HepG2 (cell line): ENCODE results near the gene EFNA4. TPM values are rescaled to one million over a fixed set of nuclear protein-coding genes. Genes with fewer than 3 reads are reported as not detected.
A peak's percentile ranks its signal among the peaks of the same experiment; 100 is the strongest.

ENCODE experiments used
- ATAC-seq: fragments of 200-7000 bp; cut with Tn5 transposase; 3 replicates; pipeline ENCODE4 v1.9.1; 2020; ENCODE audit warnings: mild to moderate bottlenecking, moderate library complexity
- BruUV-seq: library from RNA; stranded (reverse); fragments of 400-500 nt; replicated peaks from 2 replicates; lab custom pipeline; 2021; lab: Mats Ljungman, UMichigan
- CTCF ChIA-PET: fragments of 300-600 bp; formaldehyde crosslinking; extraction: SDS; loops from one replicate; lab custom pipeline; 2021; ENCODE audit warnings: low total read pairs, inconsistent platforms, low intra/inter-chr PET ratio; lab: Yijun Ruan, JAX
- POLR2A ChIA-PET: fragments of 350-600 bp; sonication (Branson Sonifier 250); formaldehyde crosslinking; loops from one replicate; lab custom pipeline; 2020; ENCODE audit warnings: antibody characterized with exemption, inconsistent platforms; lab: Yijun Ruan, JAX
- DNase-seq: peaks from one replicate; pipeline ENCODE4 v3.0.0-alpha.2; 2015; ENCODE audit warnings: low spot score
- FAIRE-seq: peaks from 3 replicates; lab custom pipeline; 2011; peaks lifted over from hg19 to GRCh38; lab: Jason Lieb, UNC
- H2AFZ ChIP-seq: one replicate; pipeline ENCODE4 v1.6.1; 2011; ENCODE audit warnings: low read length, inconsistent platforms
- H3K27ac ChIP-seq: fragments of 300-600 bp; 3 replicates; pipeline ENCODE4 v1.8.0; 2011; ENCODE audit warnings: mixed run types, mild to moderate bottlenecking, mixed read lengths, low read length, inconsistent platforms; ENCODE audit not compliant: insufficient read depth; ENCODE audit errors: extremely low read length
- H3K27me3 ChIP-seq, 2 experiments: fragments of 200-600 bp in 1 of 2; 2 replicates in 1 of 2; 3 replicates in 1 of 2; pipeline versions ENCODE4 v1.6.0 to v1.8.0; 2011; ENCODE audit warnings: low read length in 2 of 2, mild to moderate bottlenecking in 2 of 2, moderate library complexity in 2 of 2, inconsistent platforms in 1 of 2; ENCODE audit not compliant: insufficient read depth in 2 of 2, control insufficient read depth in 1 of 2
- H3K36me3 ChIP-seq, 2 experiments: fragments of 200-600 bp in 1 of 2; replicated peaks in 1 of 2; 2 replicates in 1 of 2; 3 replicates in 1 of 2; pipeline versions ENCODE4 v1.5.1 to v1.8.0; 2011; ENCODE audit warnings: low read length in 2 of 2, inconsistent platforms in 1 of 2; ENCODE audit not compliant: insufficient read depth in 2 of 2, control insufficient read depth in 1 of 2
- H3K4me1 ChIP-seq: 2 replicates; pipeline ENCODE4 v1.5.1; 2012; ENCODE audit warnings: low read length, inconsistent platforms; ENCODE audit not compliant: insufficient read depth
- H3K4me2 ChIP-seq: 2 replicates; pipeline ENCODE4 v1.6.0; 2011; ENCODE audit warnings: low read depth, low read length, inconsistent platforms
- H3K4me3 ChIP-seq, 3 experiments: fragments of 200-600 bp in 1 of 3; sonication (generic), shearing (Covaris generic) in 1 of 3; replicated peaks in 1 of 3; 2 replicates each; pipeline ENCODE4 v1.5.1; 2011 to 2016; ENCODE audit warnings: low read length in 3 of 3, inconsistent platforms in 2 of 3, low read depth in 2 of 3, mild to moderate bottlenecking in 2 of 3, control low read depth in 1 of 3, mixed read lengths in 1 of 3; ENCODE audit not compliant: insufficient read depth in 1 of 3
- H3K79me2 ChIP-seq: one replicate; pipeline ENCODE4 v1.6.1; 2011; ENCODE audit warnings: low read length, inconsistent platforms; ENCODE audit not compliant: insufficient read depth
- H3K9ac ChIP-seq: 2 replicates; pipeline ENCODE4 v1.6.0; 2011; ENCODE audit warnings: mild to moderate bottlenecking, low read depth, low read length, inconsistent platforms; ENCODE audit not compliant: insufficient read depth
- H3K9me3 ChIP-seq: 2 replicates; pipeline ENCODE4 v1.5.1; 2012; ENCODE audit warnings: mild to moderate bottlenecking, low read length
- H4K20me1 ChIP-seq: 2 replicates; pipeline ENCODE4 v1.6.0; 2011; ENCODE audit warnings: inconsistent platforms, mild to moderate bottlenecking, low read length, moderate library complexity; ENCODE audit not compliant: insufficient read depth
- ARNTL ChIP-seq: sonication (generic); formaldehyde crosslinking; IDR thresholded peaks from 2 replicates; pipeline ENCODE4 v1.4.0; 2020; ENCODE audit warnings: mild to moderate bottlenecking, missing genetic modification reagents
- EEA1 ChIP-seq: sonication (generic); formaldehyde crosslinking; IDR thresholded peaks from 2 replicates; pipeline ENCODE4 v1.5.1; 2020; ENCODE audit warnings: mild to moderate bottlenecking, missing genetic modification reagents, borderline replicate concordance
- GABPA ChIP-seq, 2 experiments: IDR thresholded peaks; 2 replicates each; pipeline ENCODE4 v1.6.1; 2011 to 2016; ENCODE audit warnings: low read depth in 2 of 2, low read length in 1 of 2, missing biosample characterization in 1 of 2, missing genetic modification characterization in 1 of 2
- HMG20B ChIP-seq: conservative IDR thresholded peaks from 2 replicates; pipeline ENCODE4 v1.6.1; 2016; ENCODE audit warnings: missing genetic modification reagents, missing compliant biosample characterization
- NR1H2 ChIP-seq: sonication (generic); formaldehyde crosslinking; IDR thresholded peaks from 2 replicates; pipeline ENCODE4 v1.8.1; 2022; ENCODE audit warnings: low read depth, missing genetic modification reagents, borderline replicate concordance
- PAWR ChIP-seq: sonication (generic); formaldehyde crosslinking; IDR thresholded peaks from 2 replicates; pipeline ENCODE4 v1.4.0; 2020; ENCODE audit warnings: missing genetic modification reagents, mild to moderate bottlenecking, borderline replicate concordance
- PPARG ChIP-seq: conservative IDR thresholded peaks from 2 replicates; pipeline ENCODE4 v1.6.1; 2016; ENCODE audit warnings: missing biosample characterization, missing genetic modification reagents
- SRSF9 ChIP-seq: fragments of 200-400 bp; formaldehyde crosslinking; IDR thresholded peaks from 2 replicates; pipeline ENCODE4 v1.6.1; 2018; ENCODE audit warnings: borderline replicate concordance, mild to moderate bottlenecking, low read depth, low read length; ENCODE audit not compliant: insufficient read depth, poor library complexity, severe bottlenecking
- ZFX ChIP-seq: sonication (generic); formaldehyde crosslinking; IDR thresholded peaks from 2 replicates; pipeline ENCODE4 v1.4.0; 2020; ENCODE audit warnings: mild to moderate bottlenecking, low read depth, missing genetic modification reagents, moderate library complexity
- ZFYVE20 ChIP-seq: sonication (generic); formaldehyde crosslinking; IDR thresholded peaks from 2 replicates; pipeline ENCODE4 v1.8.0; 2023; ENCODE audit warnings: low read depth, mild to moderate bottlenecking, moderate library complexity, missing genetic modification reagents, borderline replicate concordance
- ZKSCAN8 ChIP-seq: IDR thresholded peaks from 2 replicates; pipeline ENCODE4 v1.6.1; 2016; ENCODE audit warnings: borderline replicate concordance, missing genetic modification reagents, missing compliant biosample characterization
- ZMYM2 ChIP-seq: sonication (generic); formaldehyde crosslinking; IDR thresholded peaks from 2 replicates; pipeline ENCODE4 v1.8.0; 2022; ENCODE audit warnings: mild to moderate bottlenecking, missing genetic modification reagents
- ZNF235 ChIP-seq: sonication (generic); formaldehyde crosslinking; IDR thresholded peaks from 2 replicates; pipeline ENCODE4 v1.8.1; 2023; ENCODE audit warnings: mild to moderate bottlenecking, missing genetic modification reagents, borderline replicate concordance
- ZNF33B ChIP-seq: sonication (generic); formaldehyde crosslinking; IDR thresholded peaks from 2 replicates; pipeline ENCODE4 v1.5.1; 2020; ENCODE audit warnings: mild to moderate bottlenecking, missing genetic modification reagents
- ZNF598 ChIP-seq: sonication (generic); formaldehyde crosslinking; IDR thresholded peaks from 2 replicates; pipeline ENCODE4 v1.5.1; 2020; ENCODE audit warnings: mild to moderate bottlenecking, missing genetic modification reagents, borderline replicate concordance
- WGBS: methylation state at CpG from one replicate; pipeline ENCODE4 v1.1.6; 2017; ENCODE audit warnings: low lambda C conversion rate; 5-methylcytosine and 5-hydroxymethylcytosine counted together
- in situ Hi-C: cut with HindIII; loops from 2 replicates; pipeline ENCODE4 v1.10.0; 2017; ENCODE audit warnings: low pct_unique_long_range_greater_than_20kb; ENCODE audit not compliant: extremely low pct_ligation_motif_present
- intact Hi-C: fragments of 100-400 bp; cut with micrococcal nuclease; formaldehyde crosslinking; loops from one replicate; pipeline ENCODE4 v1.10.0; 2022; ENCODE audit not compliant: unreplicated experiment
- polyA plus RNA-seq, 8 experiments: library from polyadenylated mRNA; depleted of rRNA in 3 of 8; stranded (reverse) in 7 of 8; unstranded in 1 of 8; fragments of >200 nt; fragmentation: Illumina TruSeq in 4 of 8; extraction: Trizol in 4 of 8; gene quantifications; 2 replicates each; pipeline versions ENCODE4 v1.2.1 to v1.2.3, GENCODE V29; 2011 to 2016; ENCODE audit warnings: low read depth in 4 of 8, missing spikeins in 1 of 8, mixed read lengths in 1 of 8; ENCODE audit not compliant: insufficient read depth in 1 of 8
- total RNA-seq, 5 experiments: library from RNA; depleted of rRNA; stranded (reverse); fragments of >200 nt; fragmentation: Illumina TruSeq; extraction: Trizol; gene quantifications; 2 replicates each; pipeline ENCODE4 v1.2.3, GENCODE V29; 2016; ENCODE audit warnings: low read depth in 1 of 5
- TF ChIP-seq, protein P1 (sequence below): sonication (generic); formaldehyde crosslinking; IDR thresholded peaks from 2 replicates; pipeline ENCODE4 v1.4.0; 2020; ENCODE audit warnings: mild to moderate bottlenecking, missing genetic modification reagents
- TF ChIP-seq, protein P2 (sequence below): IDR thresholded peaks from 2 replicates; pipeline ENCODE4 v1.6.1; 2012; ENCODE audit warnings: inconsistent platforms
- TF ChIP-seq, protein P3 (sequence below): sonication (generic); formaldehyde crosslinking; IDR thresholded peaks from 2 replicates; pipeline ENCODE4 v1.4.0; 2020; ENCODE audit warnings: missing genetic modification reagents, borderline replicate concordance

The EFNA4 gene
- total and polyA plus RNA-seq, 2 of the 13 experiments (the other 11 are each of a cell fraction or from before 2014, with no cell fraction given), result 12.0 to 17.2 TPM

DNA sequence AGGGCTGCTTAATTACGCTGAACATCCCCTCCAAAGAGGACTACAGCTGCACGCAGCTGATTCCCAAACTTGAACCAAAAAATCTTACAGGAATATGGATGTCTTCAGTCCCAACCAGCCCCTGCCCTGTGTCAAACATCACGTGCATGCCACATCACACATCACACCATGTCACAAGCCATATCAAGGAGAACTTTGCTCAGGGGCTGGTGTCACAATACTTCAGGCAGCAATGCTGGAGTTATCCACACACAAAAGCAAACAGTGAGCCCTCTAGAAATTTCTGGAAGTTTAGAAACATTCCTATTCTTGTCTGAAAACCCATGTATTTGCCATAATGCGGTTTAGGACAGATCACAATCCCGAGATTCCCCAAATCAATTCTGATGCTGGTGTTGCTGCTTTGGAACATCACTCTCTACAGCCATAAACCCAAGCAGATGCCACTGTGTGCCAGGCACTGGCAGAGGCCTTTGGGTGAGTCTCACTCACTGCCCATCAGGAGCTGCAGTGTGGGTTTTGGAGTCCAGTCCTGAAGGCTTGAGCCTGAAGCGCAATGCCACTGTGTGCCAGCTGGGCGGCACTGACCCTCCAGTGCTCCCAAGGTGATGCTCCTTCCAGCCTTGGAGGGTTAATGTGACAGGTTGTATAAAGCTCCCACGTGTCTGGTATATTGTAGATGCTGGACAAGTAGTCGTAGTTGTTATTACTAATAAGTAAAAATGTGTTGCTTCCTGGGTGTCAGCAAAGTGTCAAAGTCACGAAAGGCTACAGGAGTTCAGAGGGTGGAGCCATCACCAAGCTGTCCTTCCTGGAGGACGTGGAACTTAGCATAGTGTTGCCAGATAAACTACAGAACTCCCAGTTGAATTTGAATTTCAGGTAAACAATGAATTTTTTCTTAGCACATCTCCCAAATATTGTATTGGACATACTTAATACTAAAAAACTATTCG is 44.0 kb downstream of the EFNA4 start:
- WGBS, result 35% methylated on average over 12 of the region's 12 CpGs
- FAIRE-seq (peak; percentile 88), DNase-seq (peak; percentile 89), ATAC-seq (peak; percentile 86)
- no TSS peak for BruUV-seq
- peak overlapping the region; percentile 39; the same call in 1 of the 2 replicates for H3K9ac ChIP-seq
- no peaks in the 10 kb centered on the region for H3K27me3 ChIP-seq
- H3K9me3 ChIP-seq, result no peaks in the 10 kb centered on the region
- H4K20me1 ChIP-seq, result no peaks in the 10 kb centered on the region
- ChIA-PET CTCF (no interaction called here), POLR2A (interaction anchor here (1.2 to 4.7 kb wide), 3 partner anchors 17 to 28 kb away, joined by 3 to 32 read pairs (median 4); partner anchors contain the start of genes EFNA1 and SLC50A1)
- peak overlapping the region; percentile 61 for H3K27ac ChIP-seq
- intact Hi-C loops (loop anchor here (2.0 kb wide), 1 partner anchor 19 kb away; the partner anchor contains the start of gene EFNA1), in situ Hi-C loops (no loop called here)
- H2AFZ ChIP-seq, result peak overlapping the region; percentile 18
- H3K4me2 ChIP-seq, result peak overlapping the region; percentile 61
- no peaks in the 10 kb centered on the region for H3K36me3 ChIP-seq
- no peaks in the 10 kb centered on the region for H3K79me2 ChIP-seq
- H3K4me1 ChIP-seq, result peaks cover 69% of the 10 kb centered on the region
- H3K4me3 ChIP-seq, result peak overlapping the region in 1 of 3 experiments; percentile 12; a peak in 1 of 6 replicates
- peak; percentile 70; the same call in 1 of the 2 replicates for TF ChIP-seq ARNTL (CRISPR knock-in tag)
- TF ChIP-seq, protein P1, sequence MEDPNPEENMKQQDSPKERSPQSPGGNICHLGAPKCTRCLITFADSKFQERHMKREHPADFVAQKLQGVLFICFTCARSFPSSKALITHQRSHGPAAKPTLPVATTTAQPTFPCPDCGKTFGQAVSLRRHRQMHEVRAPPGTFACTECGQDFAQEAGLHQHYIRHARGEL (CRISPR knock-in tag), result no peak
- TF ChIP-seq, protein P2, sequence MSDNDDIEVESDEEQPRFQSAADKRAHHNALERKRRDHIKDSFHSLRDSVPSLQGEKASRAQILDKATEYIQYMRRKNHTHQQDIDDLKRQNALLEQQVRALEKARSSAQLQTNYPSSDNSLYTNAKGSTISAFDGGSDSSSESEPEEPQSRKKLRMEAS, result peak; percentile 69
- no peak for TF ChIP-seq EEA1 (CRISPR knock-in tag)
- TF ChIP-seq ZFYVE20 (CRISPR knock-in tag), result no peak
- no peak for TF ChIP-seq HMG20B (CRISPR knock-in tag)
- no peak for TF ChIP-seq ZNF598
- TF ChIP-seq ZNF235 (CRISPR knock-in tag), result no peak
- no peak for TF ChIP-seq NR1H2 (CRISPR knock-in tag)
- 0 out of 2 replicates have a peak, but pooled peaks have one; percentile 37 for TF ChIP-seq ZFX (CRISPR knock-in tag)
- TF ChIP-seq PAWR, result no peak
- TF ChIP-seq ZNF33B (CRISPR knock-in tag), result no peak
- no peak for TF ChIP-seq GABPA (IDR thresholded peaks at IDR 0.05; ENCODE audit: low read depth, low read length)
- peak; percentile 34; the same call in 1 of the 2 replicates for TF ChIP-seq GABPA (CRISPR knock-in tag; IDR thresholded peaks at IDR 0.05; ENCODE audit: low read depth)
- TF ChIP-seq PPARG (CRISPR knock-in tag), result no peak
- TF ChIP-seq ZKSCAN8 (CRISPR knock-in tag), result no peak
- TF ChIP-seq, protein P3, sequence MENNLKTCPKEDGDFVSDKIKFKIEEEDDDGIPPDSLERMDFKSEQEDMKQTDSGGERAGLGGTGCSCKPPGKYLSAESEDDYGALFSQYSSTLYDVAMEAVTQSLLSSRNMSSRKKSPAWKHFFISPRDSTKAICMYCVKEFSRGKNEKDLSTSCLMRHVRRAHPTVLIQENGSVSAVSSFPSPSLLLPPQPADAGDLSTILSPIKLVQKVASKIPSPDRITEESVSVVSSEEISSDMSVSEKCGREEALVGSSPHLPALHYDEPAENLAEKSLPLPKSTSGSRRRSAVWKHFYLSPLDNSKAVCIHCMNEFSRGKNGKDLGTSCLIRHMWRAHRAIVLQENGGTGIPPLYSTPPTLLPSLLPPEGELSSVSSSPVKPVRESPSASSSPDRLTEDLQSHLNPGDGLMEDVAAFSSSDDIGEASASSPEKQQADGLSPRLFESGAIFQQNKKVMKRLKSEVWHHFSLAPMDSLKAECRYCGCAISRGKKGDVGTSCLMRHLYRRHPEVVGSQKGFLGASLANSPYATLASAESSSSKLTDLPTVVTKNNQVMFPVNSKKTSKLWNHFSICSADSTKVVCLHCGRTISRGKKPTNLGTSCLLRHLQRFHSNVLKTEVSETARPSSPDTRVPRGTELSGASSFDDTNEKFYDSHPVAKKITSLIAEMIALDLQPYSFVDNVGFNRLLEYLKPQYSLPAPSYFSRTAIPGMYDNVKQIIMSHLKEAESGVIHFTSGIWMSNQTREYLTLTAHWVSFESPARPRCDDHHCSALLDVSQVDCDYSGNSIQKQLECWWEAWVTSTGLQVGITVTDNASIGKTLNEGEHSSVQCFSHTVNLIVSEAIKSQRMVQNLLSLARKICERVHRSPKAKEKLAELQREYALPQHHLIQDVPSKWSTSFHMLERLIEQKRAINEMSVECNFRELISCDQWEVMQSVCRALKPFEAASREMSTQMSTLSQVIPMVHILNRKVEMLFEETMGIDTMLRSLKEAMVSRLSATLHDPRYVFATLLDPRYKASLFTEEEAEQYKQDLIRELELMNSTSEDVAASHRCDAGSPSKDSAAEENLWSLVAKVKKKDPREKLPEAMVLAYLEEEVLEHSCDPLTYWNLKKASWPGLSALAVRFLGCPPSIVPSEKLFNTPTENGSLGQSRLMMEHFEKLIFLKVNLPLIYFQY (CRISPR knock-in tag), result no peak
- TF ChIP-seq ZMYM2 (CRISPR knock-in tag), result 0 out of 2 replicates have a peak, but pooled peaks have one; percentile 33
- no peak for TF ChIP-seq SRSF9
